Suprapubic skin (tissue), 3 donors: ENCODE data around the gene IMMP2L.
"Not testable (repeated sequence)": the region's sequence is repeated elsewhere in the genome, so short reads cannot be mapped to it uniquely, and the experiment has no call there.

Experiments used
- CTCF ChIP-seq, 2 donors: fragments of 200-600 bp in 1 of 2; fragments of 450-650 bp in 1 of 2; sonication (generic) in 1 of 2; IDR thresholded peaks; one replicate each; pipeline ENCODE4 v1.5.1; 2016 to 2019; ENCODE audit warnings: antibody characterized with exemption in 2 of 2, mild to moderate bottlenecking in 1 of 2, moderate library complexity in 1 of 2
- POLR2A ChIP-seq, 2 donors: fragments of 450-650 bp; IDR thresholded peaks; one replicate each; pipeline ENCODE4 v1.6.1; 2017; ENCODE audit warnings: antibody characterized with exemption in 2 of 2, mild to moderate bottlenecking in 2 of 2, moderate library complexity in 2 of 2

GRCh38 chr7:111251365-111251764 is 310.9 kb downstream of the IMMP2L start:
- not testable (repeated sequence) for TF ChIP-seq CTCF, POLR2A (IDR thresholded peaks at IDR 0.05)
